OCI-LY1 (cell line): ENCODE results near the gene GRK5.

Experiments used
- H2AFZ ChIP-seq: fragments of 200-600 bp; sonication (generic), shearing (Covaris generic); 2 replicates; pipeline ENCODE4 v1.6.0; 2014; ENCODE audit warnings: antibody characterized with exemption, mild to moderate bottlenecking, low read length
- H3F3A ChIP-seq: fragments of 200-600 bp; sonication (generic), shearing (Covaris generic); 2 replicates; pipeline ENCODE4 v1.6.0; 2014; ENCODE audit warnings: mild to moderate bottlenecking, antibody characterized with exemption, low read length, moderate library complexity; ENCODE audit not compliant: insufficient read depth
- H3K27ac ChIP-seq: fragments of 200-600 bp; sonication (generic); 2 replicates; pipeline ENCODE4 v1.5.1; 2014; ENCODE audit warnings: low read length, mixed run types, mild to moderate bottlenecking, low read depth; ENCODE audit not compliant: poor library complexity, severe bottlenecking
- H3K27me3 ChIP-seq: fragments of 200-600 bp; sonication (generic); 2 replicates; pipeline ENCODE4 v1.6.0; 2014; ENCODE audit warnings: antibody characterized with exemption, mild to moderate bottlenecking, low read length, moderate library complexity; ENCODE audit not compliant: insufficient read depth
- H3K36me3 ChIP-seq: fragments of 200-600 bp; sonication (generic); 2 replicates; pipeline ENCODE4 v1.6.1; 2014; ENCODE audit warnings: mild to moderate bottlenecking, antibody characterized with exemption, low read length, moderate library complexity, mixed read lengths; ENCODE audit not compliant: insufficient read depth
- H3K4me1 ChIP-seq: fragments of 200-600 bp; sonication (generic); 2 replicates; pipeline ENCODE4 v1.5.1; 2014; ENCODE audit warnings: mild to moderate bottlenecking, low read length, moderate library complexity; ENCODE audit not compliant: insufficient read depth, severe bottlenecking
- H3K4me2 ChIP-seq: fragments of 200-600 bp; sonication (generic), shearing (Covaris generic); 2 replicates; pipeline ENCODE4 v1.6.1; 2014; ENCODE audit warnings: low read length
- H3K4me3 ChIP-seq: fragments of 200-600 bp; sonication (generic); 2 replicates; pipeline ENCODE4 v1.5.1; 2014; ENCODE audit warnings: low read length, low read depth, mild to moderate bottlenecking, mixed read lengths; ENCODE audit not compliant: poor library complexity, severe bottlenecking
- H3K79me2 ChIP-seq: fragments of 200-600 bp; shearing (Covaris generic); 2 replicates; pipeline ENCODE4 v1.6.1; 2016; ENCODE audit warnings: mixed run types, low read length, mixed read lengths; ENCODE audit not compliant: insufficient read depth
- H3K9ac ChIP-seq: fragments of 200-600 bp; sonication (generic), shearing (Covaris generic); 2 replicates; pipeline ENCODE4 v1.6.1; 2014; ENCODE audit warnings: mild to moderate bottlenecking, low read length, mixed read lengths
- H3K9me2 ChIP-seq: fragments of 200-600 bp; sonication (generic), shearing (Covaris generic); 2 replicates; pipeline ENCODE4 v1.6.1; 2014; ENCODE audit warnings: low read depth, mild to moderate bottlenecking, low read length, mixed read lengths
- H3K9me3 ChIP-seq: fragments of 200-600 bp; shearing (Covaris generic); 2 replicates; pipeline ENCODE4 v1.6.1; 2014; ENCODE audit warnings: low read length, mixed read lengths
- H4K20me1 ChIP-seq: fragments of 200-600 bp; sonication (generic), shearing (Covaris generic); 2 replicates; pipeline ENCODE4 v1.6.0; 2016; ENCODE audit warnings: mild to moderate bottlenecking, low read length; ENCODE audit not compliant: insufficient read depth
- EZH2 ChIP-seq: fragments of 200-600 bp; sonication (generic), shearing (Covaris generic); IDR thresholded peaks from 2 replicates; pipeline ENCODE4 v1.8.0; 2017; ENCODE audit warnings: borderline replicate concordance, mixed run types, mild to moderate bottlenecking, antibody characterized with exemption, low read length, moderate library complexity, mixed read lengths
- TF ChIP-seq, protein P1 (sequence below): fragments of 200-600 bp; sonication (generic), shearing (Covaris generic); IDR thresholded peaks from 2 replicates; pipeline ENCODE4 v1.5.1; 2017; ENCODE audit warnings: mild to moderate bottlenecking, antibody characterized with exemption, low read length, moderate library complexity, mixed read lengths

Gene GRK5

DNA sequence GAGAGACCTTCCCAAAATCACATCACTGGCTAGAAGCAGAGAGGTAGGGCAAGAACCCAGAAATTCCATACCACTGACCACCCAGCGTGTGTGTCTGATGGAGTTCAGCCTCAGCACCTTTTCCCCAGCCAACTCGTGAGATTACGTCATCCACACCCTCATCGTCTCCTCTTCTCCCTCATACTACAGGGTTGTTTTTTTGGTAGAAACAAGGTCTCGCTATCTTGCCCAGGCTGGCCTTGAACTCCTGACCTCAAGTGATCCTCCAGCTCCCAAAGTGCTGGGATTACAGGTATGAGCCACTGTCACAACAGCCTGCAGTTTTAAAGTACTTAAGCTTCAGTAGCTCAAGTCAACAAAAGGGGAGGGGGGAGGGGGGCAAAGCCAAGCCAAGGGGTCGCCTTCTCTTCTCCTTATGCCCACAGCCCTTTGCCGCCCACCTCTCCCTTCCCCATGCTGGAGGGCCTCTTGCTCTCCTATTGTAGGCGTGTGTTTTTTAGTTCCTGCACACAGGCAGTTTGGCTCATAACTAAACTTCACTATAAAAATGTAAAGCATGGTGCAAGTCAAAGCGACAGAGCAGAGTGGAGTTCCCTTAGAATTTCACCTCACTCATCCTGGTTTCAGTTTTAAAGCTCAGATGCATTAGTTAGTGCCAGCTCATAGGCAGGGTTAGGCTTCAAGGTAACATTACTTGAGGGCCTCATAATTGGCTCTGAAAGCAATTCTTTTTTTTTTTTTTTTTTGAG lies 23.5 kb upstream of the GRK5 start:
- Histone ChIP-seq H2AFZ (no peak overlapping the region), H3K4me1 (peaks cover 6% of the 10 kb centered on the region), H4K20me1 (no peaks in the 10 kb centered on the region), H3K36me3 (no peaks in the 10 kb centered on the region), H3K9me3 (no peaks in the 10 kb centered on the region), H3K4me2 (no peak overlapping the region), H3K4me3 (no peak overlapping the region), H3K9me2 (no peaks in the 10 kb centered on the region), H3F3A (no peaks in the 10 kb centered on the region), H3K27ac (no peak overlapping the region), H3K79me2 (no peaks in the 10 kb centered on the region), H3K27me3 (no peaks in the 10 kb centered on the region), H3K9ac (no peak overlapping the region)
- no peak for TF ChIP-seq EZH2
- TF ChIP-seq, protein P1, sequence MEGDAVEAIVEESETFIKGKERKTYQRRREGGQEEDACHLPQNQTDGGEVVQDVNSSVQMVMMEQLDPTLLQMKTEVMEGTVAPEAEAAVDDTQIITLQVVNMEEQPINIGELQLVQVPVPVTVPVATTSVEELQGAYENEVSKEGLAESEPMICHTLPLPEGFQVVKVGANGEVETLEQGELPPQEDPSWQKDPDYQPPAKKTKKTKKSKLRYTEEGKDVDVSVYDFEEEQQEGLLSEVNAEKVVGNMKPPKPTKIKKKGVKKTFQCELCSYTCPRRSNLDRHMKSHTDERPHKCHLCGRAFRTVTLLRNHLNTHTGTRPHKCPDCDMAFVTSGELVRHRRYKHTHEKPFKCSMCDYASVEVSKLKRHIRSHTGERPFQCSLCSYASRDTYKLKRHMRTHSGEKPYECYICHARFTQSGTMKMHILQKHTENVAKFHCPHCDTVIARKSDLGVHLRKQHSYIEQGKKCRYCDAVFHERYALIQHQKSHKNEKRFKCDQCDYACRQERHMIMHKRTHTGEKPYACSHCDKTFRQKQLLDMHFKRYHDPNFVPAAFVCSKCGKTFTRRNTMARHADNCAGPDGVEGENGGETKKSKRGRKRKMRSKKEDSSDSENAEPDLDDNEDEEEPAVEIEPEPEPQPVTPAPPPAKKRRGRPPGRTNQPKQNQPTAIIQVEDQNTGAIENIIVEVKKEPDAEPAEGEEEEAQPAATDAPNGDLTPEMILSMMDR, result no peak

DNA sequence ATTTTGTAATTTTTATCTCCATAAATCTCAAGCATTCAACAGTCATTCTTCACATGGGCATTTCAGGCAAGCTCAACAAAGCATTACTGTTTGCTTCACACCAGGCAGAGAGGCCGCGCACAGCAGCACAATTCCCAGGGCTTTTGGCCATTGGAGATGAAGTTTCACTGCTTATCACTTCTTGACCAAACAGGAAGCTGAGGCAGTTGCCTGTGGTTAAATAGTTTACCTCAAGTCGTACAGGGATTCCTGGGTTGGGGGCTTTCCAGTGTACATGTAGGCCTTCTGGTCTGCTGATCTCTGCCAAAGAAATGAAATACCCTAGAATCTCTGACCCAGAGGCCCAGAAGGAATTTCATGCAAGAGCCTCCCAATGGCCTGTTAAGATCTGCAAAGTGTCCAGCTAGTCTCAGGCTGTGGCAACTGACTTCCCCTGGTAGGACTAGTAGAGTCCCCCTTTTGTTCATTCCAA lies 17.5 kb upstream of the GRK5 start:
- no peaks in the 10 kb centered on the region for H3K79me2 ChIP-seq
- H3K9ac ChIP-seq, result no peak overlapping the region
- H3K9me3 ChIP-seq, result no peaks in the 10 kb centered on the region
- no peaks in the 10 kb centered on the region for H3K36me3 ChIP-seq
- no peaks in the 10 kb centered on the region for H3K9me2 ChIP-seq
- TF ChIP-seq, protein P1, result no peak
- no peak for TF ChIP-seq EZH2
- no peak overlapping the region for H3K4me3 ChIP-seq
- no peak overlapping the region for H2AFZ ChIP-seq
- H3F3A ChIP-seq, result no peaks in the 10 kb centered on the region
- H3K4me1 ChIP-seq, result no peaks in the 10 kb centered on the region
- no peak overlapping the region for H3K27ac ChIP-seq
- no peaks in the 10 kb centered on the region for H4K20me1 ChIP-seq
- H3K4me2 ChIP-seq, result no peak overlapping the region
- H3K27me3 ChIP-seq, result no peaks in the 10 kb centered on the region

DNA sequence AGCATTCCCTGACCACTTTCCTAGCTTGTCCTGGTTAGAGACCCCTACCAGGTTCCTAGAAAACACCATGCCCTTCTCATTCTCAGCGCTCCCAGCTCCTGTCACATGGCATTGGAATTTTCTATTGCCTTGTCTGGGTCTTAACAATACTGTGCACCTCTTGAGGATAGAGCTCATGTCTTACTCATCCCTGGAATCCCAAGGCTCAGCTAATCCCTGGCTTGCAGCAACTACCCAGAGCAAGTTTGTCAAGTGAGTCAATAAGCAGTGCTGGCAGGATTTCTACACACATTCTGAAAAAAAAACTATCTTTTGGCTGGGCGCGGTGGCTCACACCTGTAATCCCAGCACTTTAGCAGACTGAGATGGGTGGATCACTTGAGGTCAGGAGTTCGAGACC lies 17.0 kb upstream of the GRK5 start:
- Histone ChIP-seq H2AFZ (no peak overlapping the region), H3K36me3 (no peaks in the 10 kb centered on the region), H3K4me3 (no peak overlapping the region), H3K9me3 (no peaks in the 10 kb centered on the region), H3K4me2 (no peak overlapping the region), H3F3A (no peaks in the 10 kb centered on the region), H3K4me1 (no peaks in the 10 kb centered on the region), H4K20me1 (no peaks in the 10 kb centered on the region), H3K9me2 (no peaks in the 10 kb centered on the region), H3K79me2 (no peaks in the 10 kb centered on the region), H3K27ac (no peak overlapping the region), H3K27me3 (no peaks in the 10 kb centered on the region), H3K9ac (no peak overlapping the region)
- no peak for TF ChIP-seq EZH2
- TF ChIP-seq, protein P1, result no peak
